GM15510 (cell line): ENCODE results near the gene KIF26A.

Source experiments
- POLR2A ChIP-seq: IDR thresholded peaks from 3 replicates; pipeline ENCODE4 v1.6.1; 2011; ENCODE audit warnings: borderline replicate concordance; ENCODE audit not compliant: insufficient read length; ENCODE audit errors: extremely low read depth

Gene KIF26A

DNA sequence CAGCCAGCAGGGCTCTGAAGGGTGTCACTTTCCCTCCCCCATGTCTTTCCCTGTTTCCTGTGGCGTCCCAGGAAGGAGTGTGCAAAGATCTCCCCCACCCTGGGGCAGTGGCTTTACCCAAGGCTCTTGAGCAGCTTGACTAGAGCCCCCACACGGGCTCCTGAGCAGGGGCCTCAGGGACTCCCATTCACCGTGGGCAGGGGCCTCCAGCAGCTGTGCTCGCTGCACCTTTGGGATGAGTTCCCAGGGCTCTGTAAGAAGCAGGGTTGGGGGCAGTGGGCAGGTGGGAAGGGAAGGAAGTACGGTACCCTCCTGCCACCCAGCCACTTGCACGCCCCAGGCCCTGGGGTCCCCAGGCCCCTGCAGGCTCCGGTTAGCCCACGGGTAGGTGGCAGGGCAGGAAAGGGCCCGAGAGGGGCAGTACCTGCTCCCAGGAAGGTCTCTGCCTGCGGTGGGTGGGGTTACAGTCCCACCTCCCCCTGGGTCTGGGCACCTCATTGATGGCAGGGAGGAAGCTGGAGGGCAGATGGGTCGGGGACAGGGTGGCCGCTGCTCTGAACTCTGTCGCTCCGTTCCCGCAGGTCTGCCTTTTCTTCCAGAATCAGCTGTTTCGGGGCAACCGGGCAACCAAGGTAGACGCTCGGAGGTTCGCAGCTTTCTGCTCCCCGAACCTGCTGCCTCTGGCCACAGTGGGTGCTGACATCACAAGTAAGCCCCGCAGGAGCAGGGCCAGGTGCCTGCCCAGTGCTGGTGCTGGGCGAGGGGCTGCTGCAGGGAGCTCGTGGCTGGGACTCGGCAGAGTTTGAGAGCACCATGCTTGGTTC, 39.9 kb upstream of the KIF26A start:
- no peak for TF ChIP-seq POLR2A

DNA sequence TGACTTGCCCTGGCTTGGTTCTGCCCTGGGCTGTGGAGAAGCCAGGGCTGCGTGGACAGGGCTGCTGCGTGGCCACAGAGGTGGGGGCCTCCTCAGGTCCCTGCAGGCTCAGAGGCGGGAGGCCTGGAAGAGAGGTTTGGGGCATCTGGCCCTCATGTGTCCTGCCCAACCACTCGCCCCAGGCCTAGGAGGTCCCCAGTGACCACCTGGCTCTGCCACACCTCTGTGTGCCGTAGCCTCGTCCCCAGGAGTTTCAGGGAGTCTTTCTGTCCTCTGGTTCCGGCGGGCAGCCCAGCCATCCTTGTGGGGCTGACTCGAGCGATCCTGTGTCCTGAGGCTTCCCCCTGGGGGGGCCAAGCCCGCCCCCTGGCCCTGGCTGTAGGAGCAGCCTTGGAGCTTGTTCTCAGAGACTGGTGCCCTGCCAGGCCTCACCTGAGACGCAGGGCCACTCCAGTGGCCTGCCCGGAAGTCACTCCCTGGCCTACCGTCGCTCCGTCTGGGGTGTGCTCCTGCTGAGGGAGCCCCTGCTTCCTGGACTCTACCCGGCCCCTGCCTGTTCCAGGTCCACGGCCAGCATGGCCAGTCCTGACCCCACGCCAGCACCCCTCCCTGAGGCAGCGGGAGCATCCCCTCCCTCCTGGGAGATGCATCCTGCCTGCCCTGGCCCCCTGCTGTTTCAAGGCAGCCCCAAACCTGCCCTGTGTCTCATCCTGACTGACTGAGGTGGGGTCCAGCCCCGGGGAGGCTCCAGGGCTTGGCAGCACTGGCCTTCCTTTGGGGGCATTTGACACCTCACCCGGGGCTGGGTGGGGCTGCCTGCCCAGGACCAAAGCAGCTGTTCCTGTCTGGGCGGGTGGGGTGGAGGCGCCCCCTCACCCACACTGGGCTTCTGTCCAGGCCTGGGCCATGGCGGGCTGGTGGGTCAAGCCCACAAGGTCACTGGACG, 39.0 kb upstream of the KIF26A start:
- TF ChIP-seq POLR2A: no peak

DNA sequence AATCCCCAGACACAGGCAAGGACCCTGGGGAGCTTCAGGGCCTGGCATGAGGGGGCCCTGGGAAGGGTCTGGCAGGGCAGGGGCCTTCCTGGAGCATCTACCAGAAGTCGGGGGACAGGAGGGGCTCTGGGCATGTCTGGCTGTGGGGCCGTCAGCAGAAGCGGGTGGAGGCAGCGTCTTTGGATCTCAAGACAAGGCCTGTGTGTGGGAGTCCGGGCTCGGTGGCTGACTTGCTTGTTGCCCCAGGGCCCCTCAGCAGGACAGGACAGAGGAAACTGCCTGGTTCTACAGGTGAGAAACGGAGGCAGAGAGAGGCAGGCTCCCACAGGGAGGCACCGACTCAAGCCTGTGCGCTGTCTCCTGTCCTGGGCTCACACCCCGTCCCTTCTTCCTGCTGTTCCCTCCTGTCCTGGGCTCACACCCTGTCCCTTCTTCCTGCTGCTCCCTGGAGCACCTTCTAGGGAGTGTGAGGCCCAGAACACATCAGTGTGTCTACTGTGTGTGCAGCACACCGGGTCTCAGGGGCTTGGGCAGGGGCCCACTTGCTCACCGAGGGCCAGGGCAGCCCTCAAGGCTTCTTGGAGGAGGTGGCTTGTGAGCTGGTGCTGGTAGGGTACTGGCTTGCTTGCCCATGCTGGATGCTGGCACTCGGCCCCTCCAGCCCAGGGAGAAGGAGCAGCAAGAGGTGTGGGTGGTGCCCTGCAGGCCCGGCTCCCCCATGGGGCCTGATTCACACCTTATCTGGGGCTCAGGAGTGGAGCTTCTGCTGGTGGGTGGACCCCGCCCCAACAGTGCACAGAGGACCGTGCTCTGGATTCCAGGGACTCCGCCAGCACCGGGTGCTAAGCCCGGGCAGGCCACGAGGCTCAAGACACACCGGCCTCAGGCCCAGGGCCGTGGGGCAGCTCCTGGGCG, 38.0 kb upstream of the KIF26A start:
- no peak for TF ChIP-seq POLR2A

DNA sequence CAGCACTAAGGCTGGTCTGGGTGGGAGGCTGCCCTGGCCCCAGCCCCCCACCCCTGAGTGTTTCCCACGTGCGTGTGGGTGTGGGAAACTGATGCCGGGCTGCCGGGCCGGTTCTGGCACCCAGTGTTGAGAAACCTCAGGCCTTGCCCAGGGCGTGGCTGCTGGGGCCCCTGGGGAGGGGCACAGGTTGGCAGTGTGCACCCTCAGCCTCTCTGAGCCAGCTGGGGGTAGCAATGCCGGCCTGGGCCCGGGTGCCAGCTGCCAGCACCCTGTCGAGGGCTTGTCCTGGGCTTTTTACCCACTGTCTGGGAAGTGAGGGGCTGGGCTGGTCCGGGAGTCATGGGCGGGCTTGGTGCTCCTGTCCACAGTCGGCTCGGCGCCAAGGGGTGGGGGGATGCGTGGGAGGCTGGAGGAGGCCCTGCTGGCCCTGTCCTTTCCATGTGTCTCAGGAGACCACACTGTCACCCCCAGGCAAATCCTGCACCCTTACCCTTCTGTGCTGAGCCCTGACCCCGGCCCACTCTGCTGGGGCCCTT, 37.2 kb upstream of the KIF26A start:
- TF ChIP-seq POLR2A: no peak

GRCh38 chr14:104101651-104102281, 36.6 kb upstream of the KIF26A start:
- TF ChIP-seq POLR2A: no peak

GRCh38 chr14:104102282-104102914, 36.0 kb upstream of the KIF26A start:
- no peak for TF ChIP-seq POLR2A

DNA sequence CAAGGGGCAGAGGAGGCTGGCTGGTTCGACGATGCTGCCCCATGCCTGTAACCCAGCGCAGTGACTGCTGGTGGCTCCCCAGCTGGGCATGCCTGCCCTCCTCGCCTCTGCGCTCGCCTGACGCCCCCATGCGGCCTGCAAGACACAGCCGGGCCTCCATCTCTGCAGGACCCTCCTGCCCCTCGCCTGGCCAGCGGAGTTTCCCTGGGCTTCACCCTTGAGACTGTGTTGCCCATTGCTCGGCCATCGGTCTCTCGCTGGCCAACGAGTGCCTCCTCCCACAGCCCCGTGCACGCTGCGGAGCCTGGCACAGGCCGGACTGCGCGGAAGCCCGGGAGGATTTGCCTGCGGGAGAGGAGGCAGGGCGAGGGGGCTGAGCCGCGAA, 35.3 kb upstream of the KIF26A start:
- TF ChIP-seq POLR2A: no peak

DNA sequence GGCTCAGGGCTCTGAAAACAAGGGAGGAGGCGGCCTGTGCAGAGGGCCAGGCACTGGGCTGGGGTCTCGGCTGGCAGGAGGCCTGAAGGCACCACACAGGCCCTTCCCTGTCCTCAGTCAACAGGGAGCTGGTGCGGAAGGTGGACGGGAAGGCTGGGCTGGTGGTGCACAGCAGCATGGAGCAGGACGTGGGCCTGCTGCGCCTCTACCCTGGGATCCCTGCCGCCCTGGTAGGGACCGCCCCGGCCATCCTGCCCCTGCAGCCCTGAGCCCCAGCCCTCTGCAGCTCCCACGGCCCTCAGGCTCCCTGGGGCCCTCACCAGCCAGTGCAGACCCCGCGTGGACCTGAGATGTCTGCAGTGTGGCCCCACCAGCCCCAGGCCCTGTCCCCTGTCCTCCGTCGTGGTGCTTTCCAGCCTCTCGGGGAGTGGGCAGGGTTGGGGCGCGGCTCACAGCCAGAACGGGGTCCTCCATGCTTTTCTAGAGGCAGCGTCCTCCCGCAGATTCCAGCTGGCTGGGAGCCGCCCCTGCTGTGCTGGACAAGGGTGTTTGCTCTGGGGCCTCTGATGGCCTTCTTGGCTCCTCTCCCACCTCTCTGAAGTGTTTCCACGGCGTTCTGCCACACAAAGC, 34.8 kb upstream of the KIF26A start:
- no peak for TF ChIP-seq POLR2A

GRCh38 chr14:104104076-104104901, 34.1 kb upstream of the KIF26A start:
- TF ChIP-seq POLR2A: no peak

DNA sequence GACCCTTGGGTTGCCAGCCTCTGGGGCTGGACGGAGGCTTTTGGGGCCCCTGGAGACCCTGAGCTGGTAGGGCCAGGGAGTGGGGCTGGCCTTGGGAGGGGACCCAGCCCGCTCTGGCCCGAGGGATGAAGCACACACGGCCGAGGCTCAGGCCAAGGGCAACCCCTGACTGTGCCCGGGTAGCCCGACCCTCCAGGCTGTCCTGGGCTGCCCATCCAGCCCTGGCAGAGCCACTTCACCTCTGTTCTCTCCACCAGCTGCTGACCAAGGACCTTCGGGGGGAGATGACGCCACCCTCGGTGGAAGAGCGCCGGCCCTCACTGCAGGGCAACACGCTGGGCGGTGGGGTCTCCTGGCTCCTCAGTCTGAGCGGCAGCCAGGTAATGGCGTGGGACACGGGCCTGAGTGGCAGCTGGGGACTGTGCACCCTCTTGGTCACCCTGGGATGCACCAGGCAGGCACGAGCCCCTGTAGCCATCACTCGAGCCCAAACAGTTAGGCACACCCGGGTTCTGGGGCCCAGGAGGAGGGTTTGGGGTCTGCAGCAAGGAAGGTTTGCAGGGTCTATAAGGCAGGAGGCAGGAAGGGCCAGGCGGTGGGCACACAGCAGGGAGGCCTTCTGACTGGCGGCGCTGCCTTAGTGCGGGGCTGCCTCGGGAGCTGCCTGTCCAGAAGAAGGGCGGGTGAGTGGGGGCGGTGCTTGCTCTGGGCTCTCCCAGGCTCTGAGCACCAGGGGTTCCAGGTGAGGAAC, 33.1 kb upstream of the KIF26A start:
- no peak for TF ChIP-seq POLR2A

- no peak for TF ChIP-seq POLR2A
Measured at GRCh38 chr14:104105822-104106470, 32.4 kb upstream of the KIF26A start.
